ENCODE data around the gene PON3. TPM values are rescaled to one million over a fixed set of nuclear protein-coding genes. Genes with fewer than 3 reads are reported as not detected.

The PON3 gene
- total and polyA plus RNA-seq, 2 experiments from 2014 or later, result not detected

DNA sequence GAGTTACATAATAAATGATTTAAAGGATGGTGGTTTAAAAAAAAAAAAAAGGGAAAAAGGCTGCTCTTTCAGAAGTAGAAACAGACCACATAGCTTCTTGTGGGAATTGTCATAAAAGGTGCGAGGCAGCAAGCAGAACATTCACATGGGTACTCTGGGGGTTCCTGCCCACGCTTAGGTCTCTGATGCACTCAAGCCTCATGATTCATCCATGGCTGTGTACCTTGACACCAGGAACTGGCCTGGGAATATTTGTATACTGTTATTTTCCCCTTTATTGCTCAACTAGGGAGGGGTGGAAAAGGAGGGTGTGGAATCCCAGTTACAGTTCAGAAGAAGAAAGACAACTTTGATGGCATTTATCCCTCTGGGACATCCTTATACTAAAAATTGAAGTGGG lies 34.7 kb upstream of the PON3 start:
- no peaks in the 10 kb centered on the region for H3K9me3 ChIP-seq (ENCODE audit: low read depth)
- H3K27me3 ChIP-seq, result no peaks in the 10 kb centered on the region
- no peaks in the 10 kb centered on the region for H3K36me3 ChIP-seq
- H3K4me1 ChIP-seq (ENCODE audit: low read depth), result no peaks in the 10 kb centered on the region
- TF ChIP-seq, protein P1, sequence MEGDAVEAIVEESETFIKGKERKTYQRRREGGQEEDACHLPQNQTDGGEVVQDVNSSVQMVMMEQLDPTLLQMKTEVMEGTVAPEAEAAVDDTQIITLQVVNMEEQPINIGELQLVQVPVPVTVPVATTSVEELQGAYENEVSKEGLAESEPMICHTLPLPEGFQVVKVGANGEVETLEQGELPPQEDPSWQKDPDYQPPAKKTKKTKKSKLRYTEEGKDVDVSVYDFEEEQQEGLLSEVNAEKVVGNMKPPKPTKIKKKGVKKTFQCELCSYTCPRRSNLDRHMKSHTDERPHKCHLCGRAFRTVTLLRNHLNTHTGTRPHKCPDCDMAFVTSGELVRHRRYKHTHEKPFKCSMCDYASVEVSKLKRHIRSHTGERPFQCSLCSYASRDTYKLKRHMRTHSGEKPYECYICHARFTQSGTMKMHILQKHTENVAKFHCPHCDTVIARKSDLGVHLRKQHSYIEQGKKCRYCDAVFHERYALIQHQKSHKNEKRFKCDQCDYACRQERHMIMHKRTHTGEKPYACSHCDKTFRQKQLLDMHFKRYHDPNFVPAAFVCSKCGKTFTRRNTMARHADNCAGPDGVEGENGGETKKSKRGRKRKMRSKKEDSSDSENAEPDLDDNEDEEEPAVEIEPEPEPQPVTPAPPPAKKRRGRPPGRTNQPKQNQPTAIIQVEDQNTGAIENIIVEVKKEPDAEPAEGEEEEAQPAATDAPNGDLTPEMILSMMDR (IDR thresholded peaks at IDR 0.05; ENCODE audit: low read depth, low read length), result no peak
- DNase-seq (ENCODE audit: low read depth in 1 of 2, low spot score in 1 of 2), result peak in 1 of 2 donors; percentile 35
- H3K27ac ChIP-seq, result no peak overlapping the region
- H3K4me3 ChIP-seq, result no peak overlapping the region

DNA sequence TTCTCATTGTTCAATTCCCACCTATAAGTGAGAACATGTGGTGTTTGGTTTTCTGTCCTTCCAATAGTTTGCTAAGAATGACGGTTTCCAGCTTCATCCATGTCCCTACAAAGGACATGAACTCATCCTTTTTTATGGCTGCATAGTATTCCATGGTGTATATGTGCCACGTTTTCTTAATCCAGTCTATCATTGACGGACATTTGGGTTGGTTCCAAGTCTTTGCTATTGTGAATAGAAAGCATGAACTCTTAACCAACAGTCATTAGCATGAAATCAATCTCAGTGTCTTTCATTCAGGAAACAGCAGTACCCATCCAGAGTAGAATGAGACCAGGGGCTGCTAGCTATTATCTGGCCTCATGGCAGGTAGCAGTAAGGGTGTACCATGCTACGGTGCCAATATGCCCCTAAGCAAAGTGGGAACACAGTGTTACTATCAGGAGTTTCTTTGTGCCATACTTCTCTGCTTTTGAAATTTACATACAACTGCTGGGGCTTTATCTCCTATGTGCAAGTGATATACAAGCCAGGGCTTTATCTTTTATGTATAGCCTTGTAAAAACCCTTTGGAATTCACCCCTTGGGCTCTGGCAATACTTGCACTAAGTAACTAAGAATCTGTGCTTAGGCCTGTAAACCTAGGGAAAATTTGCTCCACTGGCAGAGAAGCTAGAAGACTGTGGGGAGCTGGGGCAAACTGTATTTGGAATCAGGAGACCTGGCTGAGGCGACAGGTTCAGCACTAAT lies 33.2 kb upstream of the PON3 start:
- Histone ChIP-seq H3K4me3 (no peak overlapping the region), H3K4me1 (ENCODE audit: low read depth) (no peaks in the 10 kb centered on the region), H3K27me3 (no peaks in the 10 kb centered on the region), H3K9me3 (ENCODE audit: low read depth) (no peaks in the 10 kb centered on the region), H3K36me3 (no peaks in the 10 kb centered on the region), H3K27ac (no peak overlapping the region)
- TF ChIP-seq, protein P1 (IDR thresholded peaks at IDR 0.05; ENCODE audit: low read depth, low read length), result no peak
- no peak for DNase-seq (ENCODE audit: low read depth in 1 of 2, low spot score in 1 of 2)

DNA sequence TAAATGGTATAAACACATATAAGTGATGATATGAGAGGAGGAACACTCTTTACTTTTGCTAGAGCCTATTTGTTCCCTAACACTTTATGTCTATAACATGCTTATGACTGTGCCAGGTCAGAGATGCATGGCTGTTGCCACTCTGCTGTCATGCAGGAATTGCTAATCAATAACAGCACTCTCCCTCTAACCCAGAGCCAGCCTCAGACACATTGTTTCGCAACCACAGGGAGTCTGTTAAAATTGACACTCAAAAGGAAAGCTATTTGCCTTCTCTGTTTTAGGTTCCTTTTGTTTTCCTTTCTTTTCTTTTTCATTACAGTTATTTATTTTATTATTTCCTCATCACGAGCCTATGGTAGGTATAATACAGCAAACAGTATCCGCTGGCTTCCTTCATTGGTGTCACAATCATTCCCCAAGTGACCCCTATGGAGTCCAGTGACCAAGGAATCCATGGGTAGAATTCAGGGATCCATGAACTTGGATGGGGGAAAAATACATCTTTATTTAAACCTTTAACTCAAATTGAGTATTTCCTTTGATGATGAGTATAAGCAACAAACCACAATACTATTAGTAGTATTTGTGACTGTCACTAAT lies 31.8 kb upstream of the PON3 start:
- no peaks in the 10 kb centered on the region for H3K36me3 ChIP-seq
- no peaks in the 10 kb centered on the region for H3K27me3 ChIP-seq
- no peaks in the 10 kb centered on the region for H3K4me1 ChIP-seq (ENCODE audit: low read depth)
- H3K9me3 ChIP-seq (ENCODE audit: low read depth), result no peaks in the 10 kb centered on the region
- H3K4me3 ChIP-seq, result no peak overlapping the region
- no peak for DNase-seq (ENCODE audit: low read depth in 1 of 2, low spot score in 1 of 2)
- TF ChIP-seq, protein P1 (IDR thresholded peaks at IDR 0.05; ENCODE audit: low read depth, low read length), result no peak
- H3K27ac ChIP-seq, result no peak overlapping the region

DNA sequence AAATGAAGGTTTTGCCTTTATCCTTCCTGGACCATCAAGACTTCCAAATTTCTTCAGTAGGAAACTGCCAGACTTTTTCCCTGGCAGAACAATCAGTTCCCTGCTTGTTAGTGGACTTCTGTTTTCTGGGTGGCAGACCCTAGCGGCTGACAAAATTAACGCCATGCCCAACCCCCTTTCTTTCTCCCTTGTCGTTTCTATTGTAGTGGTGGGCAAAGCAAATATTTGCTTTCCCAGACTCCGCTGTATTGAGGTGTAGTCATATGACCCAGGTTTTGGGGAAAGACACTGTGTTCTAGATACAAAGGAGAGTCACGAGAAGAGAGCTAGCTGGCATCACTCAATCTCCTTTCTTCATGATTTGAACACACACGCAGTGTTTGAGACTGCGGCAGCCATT lies 31.0 kb upstream of the PON3 start:
- TF ChIP-seq, protein P1 (IDR thresholded peaks at IDR 0.05; ENCODE audit: low read depth, low read length), result no peak
- H3K27ac ChIP-seq, result no peak overlapping the region
- no peaks in the 10 kb centered on the region for H3K36me3 ChIP-seq
- no peaks in the 10 kb centered on the region for H3K27me3 ChIP-seq
- no peak overlapping the region for H3K4me3 ChIP-seq
- DNase-seq (ENCODE audit: low read depth in 1 of 2, low spot score in 1 of 2), result no peak
- no peaks in the 10 kb centered on the region for H3K9me3 ChIP-seq (ENCODE audit: low read depth)
- peaks cover 8% of the 10 kb centered on the region for H3K4me1 ChIP-seq (ENCODE audit: low read depth)

DNA sequence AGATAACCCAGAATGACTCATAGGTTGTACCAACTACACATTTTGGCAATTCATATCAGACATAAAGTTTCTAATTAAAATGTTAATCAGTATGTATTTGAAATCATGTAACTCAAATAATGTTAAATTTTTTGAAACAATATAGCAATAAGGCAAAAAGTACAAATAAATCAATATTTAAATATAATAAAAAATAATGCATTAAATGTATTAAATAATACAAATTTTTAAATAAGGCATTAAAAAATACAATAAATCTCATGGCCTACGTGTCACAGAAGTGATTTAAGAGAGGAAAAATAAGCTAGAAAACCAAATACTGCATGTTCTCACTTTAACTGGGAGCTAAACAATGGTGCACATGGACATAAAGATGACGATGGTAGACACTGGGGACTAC lies 29.5 kb upstream of the PON3 start:
- Histone ChIP-seq H3K4me1 (ENCODE audit: low read depth) (peaks cover 23% of the 10 kb centered on the region), H3K36me3 (no peaks in the 10 kb centered on the region), H3K27ac (no peak overlapping the region), H3K4me3 (no peak overlapping the region), H3K9me3 (ENCODE audit: low read depth) (no peaks in the 10 kb centered on the region), H3K27me3 (no peaks in the 10 kb centered on the region)
- DNase-seq (ENCODE audit: low read depth in 1 of 2, low spot score in 1 of 2), result no peak
- TF ChIP-seq, protein P1 (IDR thresholded peaks at IDR 0.05; ENCODE audit: low read depth, low read length), result no peak

Measured in cardiac muscle cell (in vitro differentiated cells and primary cell).